GM21529 (cell line): ENCODE measurements around the gene PCDH15.

Experiments used
- ATAC-seq: cut with Tn5 transposase; IDR thresholded peaks from one replicate; pipeline ENCODE4 v1.9.1; 2021; ENCODE audit not compliant: unreplicated experiment

Gene PCDH15

GRCh38 chr10:54800741-54801421, at the start of gene PCDH15:
TSS of gene PCDH15 (minus strand) at chr10:54801231. CDS start at chr10:54664262, 136,969 bp downstream.
- no peak for ATAC-seq

- no peak for ATAC-seq
Observed at GRCh38 chr10:54843932-54844331, 42.9 kb upstream of the PCDH15 start.

DNA sequence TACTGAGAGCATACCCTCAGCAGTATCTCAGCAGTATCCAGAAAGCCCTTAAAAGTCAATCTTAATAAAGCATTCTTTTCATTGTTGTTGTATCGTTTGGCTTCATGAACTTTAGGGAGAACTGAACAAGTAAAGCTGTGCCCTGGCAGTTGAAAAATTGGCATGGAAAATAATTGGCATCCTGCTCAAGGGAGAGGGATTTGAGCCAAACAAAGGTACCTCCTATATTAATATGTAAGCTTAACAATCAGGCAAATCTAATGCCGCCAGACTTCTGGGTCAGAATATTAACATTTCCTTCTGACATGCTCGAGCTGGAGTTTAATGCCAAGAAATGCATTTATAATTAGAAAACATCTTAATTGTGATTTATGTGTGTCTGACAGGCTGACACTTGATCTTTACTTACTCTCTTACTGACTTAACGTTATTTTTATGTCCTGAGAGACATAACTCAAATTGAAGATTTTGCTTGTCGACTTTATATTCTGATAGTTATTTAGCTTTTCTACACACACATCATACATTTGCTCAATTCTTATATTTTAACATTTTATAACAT, 42.1 kb upstream of the PCDH15 start:
- no peak for ATAC-seq

GRCh38 chr10:54837479-54837878, 36.4 kb upstream of the PCDH15 start:
- ATAC-seq: no peak

- ATAC-seq: no peak
Observed at GRCh38 chr10:54833029-54833428, 32.0 kb upstream of the PCDH15 start.

DNA sequence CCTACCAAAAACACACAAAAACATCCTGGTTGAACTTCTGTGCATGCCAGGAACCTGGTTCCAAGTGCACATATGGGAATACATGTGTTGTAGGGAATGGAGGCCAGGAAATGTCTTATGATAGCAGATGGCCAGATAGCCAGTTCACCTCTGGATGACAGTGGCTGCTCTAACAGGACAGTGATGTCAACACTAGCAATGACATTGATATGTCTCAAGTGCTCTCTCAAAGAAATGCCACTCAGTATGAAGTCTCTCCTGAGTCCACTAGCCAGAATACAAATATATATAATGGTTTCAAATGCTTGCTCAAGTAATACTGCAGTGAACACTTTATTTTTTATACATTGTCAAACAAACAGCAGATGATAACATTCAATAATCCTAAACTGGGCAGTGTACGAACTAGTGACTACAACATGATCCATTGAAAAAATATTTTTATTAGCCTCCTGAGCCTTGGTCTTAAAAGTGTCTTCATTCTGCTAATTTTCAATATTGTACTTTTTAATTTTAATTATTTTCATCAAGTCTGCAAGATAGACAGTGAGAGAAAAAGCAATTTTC, 26.0 kb upstream of the PCDH15 start:
- no peak for ATAC-seq

DNA sequence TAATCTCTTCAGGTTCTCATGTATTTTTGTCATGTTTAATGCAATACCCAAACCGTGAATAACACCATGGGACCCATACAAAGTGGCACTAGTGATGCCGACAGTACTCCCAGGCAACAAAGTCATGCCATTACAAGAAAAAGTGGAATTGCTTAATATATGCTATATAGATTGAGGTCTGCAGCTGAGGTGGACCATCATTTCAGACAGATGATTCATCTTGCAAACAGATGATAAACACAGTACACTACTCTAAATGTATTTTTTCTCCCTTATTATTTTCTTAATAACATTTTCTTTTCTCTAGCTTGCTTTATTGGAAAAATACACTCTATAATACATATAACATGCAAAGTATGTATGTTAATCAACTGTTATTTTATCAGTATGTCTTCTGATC, 14.6 kb upstream of the PCDH15 start:
- ATAC-seq: no peak

DNA sequence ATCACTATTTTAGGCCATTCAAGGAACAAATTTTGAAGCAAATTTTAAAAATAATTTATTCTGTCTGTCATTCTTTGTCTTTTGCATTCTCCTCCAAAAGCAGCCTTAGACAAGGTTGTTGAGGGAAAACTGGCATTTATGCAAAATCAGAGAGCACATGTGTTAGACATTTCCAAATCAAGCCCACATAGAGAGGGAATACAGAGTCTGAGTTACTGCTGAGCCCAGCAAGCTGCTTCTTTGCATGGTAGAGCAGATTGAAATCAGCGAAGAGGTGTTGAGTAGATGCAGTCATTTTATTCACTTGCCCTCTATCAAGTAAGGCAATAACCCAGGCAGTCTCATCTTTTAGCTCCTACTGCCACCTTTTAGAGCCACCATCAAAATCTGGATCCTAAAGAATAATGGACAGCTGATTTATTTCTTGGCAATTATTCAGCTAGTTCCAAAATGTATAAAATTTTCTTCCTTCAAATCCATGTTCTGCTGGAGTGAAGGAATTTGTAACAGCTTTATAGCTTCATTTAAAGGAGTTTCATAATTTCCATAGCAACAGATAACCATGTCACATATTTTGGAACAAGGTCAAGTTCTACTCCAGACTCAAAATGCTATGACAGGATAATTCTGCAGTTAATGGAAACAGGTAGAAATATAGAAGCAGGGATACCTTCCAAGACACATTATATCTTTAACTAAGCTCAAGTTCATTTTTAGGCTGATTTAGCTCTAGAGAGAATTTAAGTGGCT, 7.3 kb upstream of the PCDH15 start:
- ATAC-seq: no peak

DNA sequence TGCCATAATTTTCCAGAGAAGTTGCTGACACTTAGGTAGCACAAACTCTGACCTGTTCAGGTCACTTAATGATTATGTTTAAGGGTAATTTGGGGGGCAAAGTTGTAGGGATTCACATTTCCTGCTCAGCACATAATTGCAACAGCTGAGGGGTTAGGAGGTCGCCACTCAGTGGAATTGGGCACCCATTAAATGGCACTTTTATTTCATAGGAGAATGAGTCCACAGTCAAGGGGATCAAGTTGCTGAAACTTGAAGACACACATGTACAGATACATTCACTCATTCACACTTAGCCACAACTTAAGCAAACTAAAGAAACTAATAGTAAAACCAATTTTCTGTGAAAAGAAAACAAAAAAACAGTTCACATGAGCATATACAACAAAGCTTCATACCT, 1.5 kb downstream of the PCDH15 start:
- ATAC-seq: no peak

DNA sequence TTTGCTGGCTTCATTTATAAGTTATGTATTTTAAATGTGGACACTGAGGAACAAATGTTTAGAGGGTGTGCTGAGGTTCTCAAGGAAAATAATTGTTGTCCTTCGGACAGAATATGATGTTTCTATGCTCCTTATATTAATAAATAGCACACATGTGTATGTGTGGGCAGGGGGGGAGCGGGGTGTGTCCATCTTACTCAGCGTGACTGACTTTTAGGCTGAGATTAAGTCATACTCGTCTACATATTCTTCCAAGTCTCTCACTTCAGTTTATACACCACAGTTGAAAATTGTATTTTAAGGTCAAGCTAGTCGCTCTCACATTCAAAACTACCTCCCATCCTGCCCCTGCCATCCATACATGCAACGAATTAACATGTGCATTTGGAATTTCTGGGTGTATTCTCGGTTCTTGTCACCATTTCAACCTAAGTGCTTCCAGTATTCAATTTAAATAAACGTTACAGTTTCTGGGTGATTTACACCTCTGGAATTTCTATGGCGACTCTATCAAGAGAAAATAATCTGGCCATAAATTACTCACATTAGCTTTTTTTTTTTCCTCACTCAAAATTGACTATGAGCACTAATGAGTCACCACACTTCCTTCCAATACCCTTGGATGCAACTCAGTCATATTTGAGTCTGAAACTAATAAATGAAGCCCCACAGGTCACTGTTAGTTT, 3.3 kb downstream of the PCDH15 start:
- ATAC-seq: no peak

- no peak for ATAC-seq
Observed at GRCh38 chr10:54796881-54797280, 4.2 kb downstream of the PCDH15 start.

DNA sequence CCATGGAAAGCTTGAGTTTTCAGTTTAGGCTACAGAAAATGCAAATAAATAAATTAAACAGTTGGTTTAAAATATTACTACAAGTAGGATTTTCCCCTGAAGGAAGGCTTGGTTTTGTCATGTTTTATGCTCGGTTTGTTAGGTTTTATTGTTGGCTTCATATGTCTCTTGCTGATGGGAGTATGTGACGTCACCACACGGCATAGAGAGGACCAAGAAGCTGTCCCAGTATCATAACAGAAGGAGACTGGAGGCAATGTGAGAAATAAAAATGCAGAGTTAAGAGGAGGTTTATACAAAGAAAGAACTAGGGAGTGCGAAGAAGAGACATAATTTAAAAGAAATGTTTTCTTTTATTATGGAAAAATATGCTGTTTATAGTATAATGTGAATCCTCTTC, 24.4 kb downstream of the PCDH15 start:
- no peak for ATAC-seq

DNA sequence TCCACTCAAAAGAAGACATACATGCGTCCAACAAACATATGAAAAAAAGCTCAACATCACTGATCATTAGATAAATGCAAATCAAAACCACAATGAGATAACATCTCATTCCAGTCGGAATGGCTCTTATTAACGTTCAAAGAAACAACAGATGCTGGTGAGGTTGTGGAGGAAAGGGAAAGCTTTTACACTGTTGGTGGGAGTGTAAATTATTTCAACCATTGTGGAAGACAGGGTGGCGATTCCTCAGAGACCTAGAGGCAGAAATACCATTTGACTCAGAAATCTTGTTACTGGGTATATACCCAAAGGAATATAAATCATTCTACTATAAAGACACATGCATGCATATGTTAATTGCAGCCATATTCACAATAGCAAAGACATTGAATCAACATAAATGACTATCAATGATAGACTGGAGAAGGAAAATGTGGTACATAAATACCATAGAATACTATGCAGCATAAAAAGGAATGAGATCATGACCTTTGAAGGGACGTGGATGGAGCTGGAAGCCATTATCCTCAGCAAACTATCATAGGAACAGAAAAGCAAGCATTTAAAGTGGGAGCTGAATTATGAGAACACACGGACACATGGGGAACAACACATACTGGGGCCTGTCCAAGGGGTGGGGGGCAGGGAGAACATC, 28.4 kb downstream of the PCDH15 start:
- ATAC-seq: no peak

DNA sequence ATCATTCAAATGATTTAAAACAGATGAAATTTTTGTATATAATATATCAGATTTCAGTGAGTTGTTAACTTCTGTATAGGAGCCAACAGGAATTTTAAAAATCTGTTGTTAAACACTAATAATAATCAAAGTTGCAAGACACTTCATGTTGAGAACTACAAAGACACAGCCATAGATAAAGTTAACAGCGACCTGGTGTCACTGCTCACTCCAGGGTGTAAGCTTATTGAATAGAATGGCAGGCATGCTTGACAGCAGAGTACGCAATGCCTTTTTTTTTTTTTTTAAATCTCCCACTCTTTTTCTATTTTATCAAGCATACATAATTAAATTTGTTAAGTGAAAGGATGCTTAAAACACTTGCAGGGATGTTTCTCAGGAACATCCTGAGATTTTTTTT, 32.0 kb downstream of the PCDH15 start:
- no peak for ATAC-seq

- ATAC-seq: no peak
Observed at GRCh38 chr10:54758791-54759190, 42.2 kb downstream of the PCDH15 start.

DNA sequence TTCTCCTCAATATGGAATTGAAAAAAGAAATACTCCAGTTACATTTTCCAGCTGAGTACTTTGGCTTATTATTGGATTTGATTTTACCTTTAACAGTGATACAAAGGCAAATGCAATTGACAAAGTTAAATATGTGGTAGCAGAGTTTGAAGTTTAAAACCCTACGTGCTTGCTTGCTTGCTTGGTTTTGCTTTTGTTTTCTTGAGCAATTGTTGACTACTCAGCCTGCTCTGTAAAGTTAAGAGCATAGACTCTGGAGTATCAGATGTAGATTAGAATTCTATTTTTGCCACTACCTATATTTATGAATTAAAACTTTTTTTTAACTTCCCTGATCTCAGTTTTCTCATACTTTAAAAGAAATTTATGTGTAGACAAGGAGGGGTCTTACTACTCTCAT, 51.4 kb downstream of the PCDH15 start:
- no peak for ATAC-seq

- no peak for ATAC-seq
Observed at GRCh38 chr10:54745436-54745835, 55.6 kb downstream of the PCDH15 start.

DNA sequence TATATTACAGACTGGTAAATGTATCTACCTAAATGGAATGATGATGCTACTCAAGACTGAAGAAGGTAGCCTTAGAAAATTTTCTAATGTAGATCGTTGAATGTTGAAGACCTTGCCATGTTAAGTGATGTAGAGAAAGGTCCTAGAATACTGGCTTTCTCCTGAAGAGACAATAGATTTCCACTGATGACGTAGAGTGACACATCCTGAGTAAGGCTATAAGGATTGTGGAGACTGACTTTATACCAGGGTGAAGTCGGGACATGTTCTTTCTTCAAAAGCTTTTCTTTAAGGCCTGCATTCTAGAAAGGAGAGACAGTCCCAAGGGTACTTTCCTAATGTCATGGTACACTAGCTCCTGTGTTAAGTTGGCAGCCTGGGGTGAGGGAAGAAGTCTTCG, 58.6 kb downstream of the PCDH15 start:
- ATAC-seq: no peak

- no peak for ATAC-seq
Observed at GRCh38 chr10:54728511-54728910, 72.5 kb downstream of the PCDH15 start.

- ATAC-seq: no peak
Observed at GRCh38 chr10:54722075-54722474, 79.0 kb downstream of the PCDH15 start.

DNA sequence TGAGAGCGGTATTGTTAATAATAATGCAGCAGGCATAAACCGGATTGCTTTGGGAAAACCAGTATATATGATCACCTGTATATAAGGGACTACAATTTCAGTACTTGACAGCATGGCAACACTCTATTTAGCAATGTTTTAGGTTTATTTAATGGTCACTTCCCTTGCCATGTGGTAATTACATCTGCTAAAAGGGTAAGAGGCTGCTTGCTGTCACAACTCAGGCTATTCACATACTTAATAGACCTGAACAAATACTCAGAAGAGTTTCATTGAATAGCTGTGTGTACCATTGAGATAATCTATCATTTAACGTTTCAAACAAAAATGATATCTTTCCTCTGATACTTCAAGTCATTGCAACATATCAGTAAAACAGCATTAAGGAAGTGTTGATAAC, 90.1 kb downstream of the PCDH15 start:
- no peak for ATAC-seq
